ENCODE data around the gene CCN5.

Gene CCN5

DNA sequence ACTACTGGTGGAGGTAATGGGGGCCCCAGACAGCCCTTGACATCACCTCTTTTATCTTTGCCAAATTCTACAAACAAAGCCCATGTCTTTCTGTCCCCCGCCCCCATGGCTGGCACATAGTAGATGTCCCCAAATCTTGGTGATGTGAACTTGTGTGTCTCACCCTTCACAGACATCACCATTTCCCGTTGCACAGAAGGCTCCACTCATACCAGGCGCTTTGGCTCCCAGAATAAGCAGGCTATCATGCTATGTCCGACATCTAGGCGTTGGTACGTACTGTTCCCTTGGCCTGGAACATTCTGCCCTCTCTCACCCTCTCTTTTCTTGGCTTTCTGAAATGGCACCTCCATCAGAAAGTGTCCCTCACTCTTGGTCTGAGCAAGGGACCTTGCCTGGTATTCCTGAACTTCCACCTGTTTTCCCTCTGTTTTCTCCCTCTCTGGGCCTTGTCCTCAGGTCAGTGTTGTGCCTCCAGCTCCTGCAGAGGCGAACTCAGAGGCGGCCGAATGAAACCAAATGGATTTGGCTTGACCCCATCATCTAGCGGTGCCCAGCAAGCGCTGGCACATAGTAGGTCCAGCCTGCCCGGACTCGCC is 968 bp upstream of the CCN5 start:
- Histone ChIP-seq H2AFZ (ENCODE audit: low read length) (no peak overlapping the region), H3K36me3 (ENCODE audit: insufficient read depth, low read length) (no peaks in the 10 kb centered on the region), H3K9ac (ENCODE audit: low read depth, low read length, poor library complexity, severe bottlenecking) (no peak overlapping the region), H3K9me2 (replicated peaks; ENCODE audit: low read depth, low read length) (no peaks in the 10 kb centered on the region), H3K79me2 (ENCODE audit: insufficient read depth, low read length) (no peaks in the 10 kb centered on the region), H3K27me3 (ENCODE audit: insufficient read depth, low read length, poor library complexity, severe bottlenecking) (no peaks in the 10 kb centered on the region), H3K4me1 (ENCODE audit: insufficient read depth, low read length, poor library complexity, severe bottlenecking) (no peaks in the 10 kb centered on the region), H4K20me1 (ENCODE audit: insufficient read depth, low read length, poor library complexity, severe bottlenecking) (no peaks in the 10 kb centered on the region), H3K4me3 (ENCODE audit: low read length, poor library complexity, severe bottlenecking) (no peak overlapping the region), H3K9me3 (ENCODE audit: insufficient read depth, low read depth, low read length) (no peaks in the 10 kb centered on the region), H3F3A (ENCODE audit: low read depth) (no peaks in the 10 kb centered on the region), H3K4me2 (ENCODE audit: low read depth, low read length, poor library complexity, severe bottlenecking) (no peak overlapping the region)
- TF ChIP-seq EZH2phosphoT487 (IDR thresholded peaks at IDR 0.05; ENCODE audit: borderline replicate concordance), result no peak
- TF ChIP-seq CTCF (conservative IDR thresholded peaks at IDR 0.05; ENCODE audit: low read length), result no peak

GRCh38 chr20:44715499-44716308 is 535 bp downstream of the CCN5 start:
- TF ChIP-seq EZH2phosphoT487 (IDR thresholded peaks at IDR 0.05; ENCODE audit: borderline replicate concordance), result no peak
- no peak for TF ChIP-seq CTCF (conservative IDR thresholded peaks at IDR 0.05; ENCODE audit: low read length)
- no peak overlapping the region for H3K4me3 ChIP-seq (ENCODE audit: low read length, poor library complexity, severe bottlenecking)
- H3K36me3 ChIP-seq (ENCODE audit: insufficient read depth, low read length), result no peaks in the 10 kb centered on the region
- H3K79me2 ChIP-seq (ENCODE audit: insufficient read depth, low read length), result no peaks in the 10 kb centered on the region
- no peak overlapping the region for H3K9ac ChIP-seq (ENCODE audit: low read depth, low read length, poor library complexity, severe bottlenecking)
- H3K9me3 ChIP-seq (ENCODE audit: insufficient read depth, low read depth, low read length), result no peaks in the 10 kb centered on the region
- H3K4me1 ChIP-seq (ENCODE audit: insufficient read depth, low read length, poor library complexity, severe bottlenecking), result no peaks in the 10 kb centered on the region
- no peak overlapping the region for H2AFZ ChIP-seq (ENCODE audit: low read length)
- no peaks in the 10 kb centered on the region for H3K27me3 ChIP-seq (ENCODE audit: insufficient read depth, low read length, poor library complexity, severe bottlenecking)
- no peaks in the 10 kb centered on the region for H3F3A ChIP-seq (ENCODE audit: low read depth)
- no peak overlapping the region for H3K4me2 ChIP-seq (ENCODE audit: low read depth, low read length, poor library complexity, severe bottlenecking)
- no peaks in the 10 kb centered on the region for H3K9me2 ChIP-seq (replicated peaks; ENCODE audit: low read depth, low read length)
- H4K20me1 ChIP-seq (ENCODE audit: insufficient read depth, low read length, poor library complexity, severe bottlenecking), result no peaks in the 10 kb centered on the region

- no peaks in the 10 kb centered on the region for H4K20me1 ChIP-seq (ENCODE audit: insufficient read depth, low read length, poor library complexity, severe bottlenecking)
- TF ChIP-seq CTCF (conservative IDR thresholded peaks at IDR 0.05; ENCODE audit: low read length) (no peak), EZH2phosphoT487 (IDR thresholded peaks at IDR 0.05; ENCODE audit: borderline replicate concordance) (no peak)
- no peak overlapping the region for H2AFZ ChIP-seq (ENCODE audit: low read length)
- no peak overlapping the region for H3K4me3 ChIP-seq (ENCODE audit: low read length, poor library complexity, severe bottlenecking)
- no peaks in the 10 kb centered on the region for H3F3A ChIP-seq (ENCODE audit: low read depth)
- H3K9ac ChIP-seq (ENCODE audit: low read depth, low read length, poor library complexity, severe bottlenecking), result no peak overlapping the region
- H3K4me2 ChIP-seq (ENCODE audit: low read depth, low read length, poor library complexity, severe bottlenecking), result no peak overlapping the region
- H3K79me2 ChIP-seq (ENCODE audit: insufficient read depth, low read length), result no peaks in the 10 kb centered on the region
- H3K9me3 ChIP-seq (ENCODE audit: insufficient read depth, low read depth, low read length), result no peaks in the 10 kb centered on the region
- no peaks in the 10 kb centered on the region for H3K4me1 ChIP-seq (ENCODE audit: insufficient read depth, low read length, poor library complexity, severe bottlenecking)
- H3K36me3 ChIP-seq (ENCODE audit: insufficient read depth, low read length), result no peaks in the 10 kb centered on the region
- no peaks in the 10 kb centered on the region for H3K9me2 ChIP-seq (replicated peaks; ENCODE audit: low read depth, low read length)
- no peaks in the 10 kb centered on the region for H3K27me3 ChIP-seq (ENCODE audit: insufficient read depth, low read length, poor library complexity, severe bottlenecking)
These were observed 1.3 kb downstream of the CCN5 start for GRCh38 chr20:44716309-44717106.
